Activated CD4-positive, alpha-beta T cell treated with anti-CD3 and anti-CD28 coated beads, Interleukin-2, amount 50 U/mL, for 1 hour (primary cell): ENCODE measurements around the gene RABEP1.
"Not testable (repeated sequence)": the region's sequence is repeated elsewhere in the genome, so short reads cannot be mapped to it uniquely, and the experiment has no call there.

Experiments
- DNase-seq: peaks from one replicate; pipeline ENCODE4 v3.0.0-alpha.2; 2020

Gene RABEP1

DNA sequence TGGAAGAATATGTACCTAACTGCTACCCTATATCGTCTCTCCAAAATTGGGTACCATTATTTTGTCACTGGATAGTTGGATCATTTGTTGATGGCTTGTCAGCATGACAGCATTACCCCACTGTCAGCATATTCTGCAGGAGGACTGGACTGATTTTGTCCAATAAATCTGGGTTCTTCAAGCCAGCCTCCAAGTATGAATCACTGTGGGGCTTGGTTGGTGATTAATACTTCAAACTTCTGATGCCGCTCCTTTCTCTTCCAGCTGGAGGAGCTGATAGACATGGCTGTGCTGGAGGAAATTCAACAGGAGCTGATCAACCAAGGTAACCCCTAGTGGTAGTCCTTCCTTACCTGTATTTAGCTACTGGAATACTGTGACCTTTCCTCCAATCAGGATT is 140.4 kb downstream of the RABEP1 start:
- DNase-seq, result no peak

DNA sequence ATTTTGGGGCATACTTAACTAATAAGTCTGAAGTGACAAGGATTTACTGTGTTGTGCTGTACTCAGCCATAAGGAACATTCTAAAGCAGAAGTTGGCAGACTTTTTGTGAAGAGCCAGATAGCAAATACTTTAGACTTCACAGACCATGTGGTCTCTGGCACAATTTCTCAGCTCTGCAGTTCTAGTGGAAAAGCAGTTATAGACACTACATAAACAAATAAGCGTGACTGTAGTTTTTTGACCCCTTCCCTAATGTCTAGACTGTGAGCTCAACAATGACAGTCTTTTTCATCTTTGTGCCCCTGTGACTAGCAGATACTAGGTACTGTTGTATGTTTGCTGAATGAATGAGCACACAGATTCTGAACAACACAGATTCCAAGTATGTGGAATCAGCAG is 142.8 kb downstream of the RABEP1 start:
- DNase-seq, result no peak

DNA sequence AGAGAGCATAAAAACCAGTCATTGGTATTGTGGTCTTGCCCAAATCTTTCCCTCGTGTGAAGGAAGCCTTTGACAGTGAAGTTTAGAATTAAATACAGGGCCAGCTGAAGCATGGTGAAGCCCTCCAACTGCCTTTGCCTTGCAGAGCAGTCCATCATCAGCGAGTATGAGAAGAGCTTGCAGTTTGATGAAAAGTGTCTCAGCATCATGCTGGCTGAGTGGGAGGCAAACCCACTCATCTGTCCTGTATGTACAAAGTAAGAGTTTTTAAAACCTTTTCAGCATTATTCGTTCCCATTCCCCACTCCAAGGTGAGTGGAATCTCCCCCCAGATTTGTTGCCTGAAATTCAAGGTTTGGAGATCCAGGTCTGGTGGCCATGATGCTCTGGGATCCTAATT is 143.7 kb downstream of the RABEP1 start:
- DNase-seq, result no peak

DNA sequence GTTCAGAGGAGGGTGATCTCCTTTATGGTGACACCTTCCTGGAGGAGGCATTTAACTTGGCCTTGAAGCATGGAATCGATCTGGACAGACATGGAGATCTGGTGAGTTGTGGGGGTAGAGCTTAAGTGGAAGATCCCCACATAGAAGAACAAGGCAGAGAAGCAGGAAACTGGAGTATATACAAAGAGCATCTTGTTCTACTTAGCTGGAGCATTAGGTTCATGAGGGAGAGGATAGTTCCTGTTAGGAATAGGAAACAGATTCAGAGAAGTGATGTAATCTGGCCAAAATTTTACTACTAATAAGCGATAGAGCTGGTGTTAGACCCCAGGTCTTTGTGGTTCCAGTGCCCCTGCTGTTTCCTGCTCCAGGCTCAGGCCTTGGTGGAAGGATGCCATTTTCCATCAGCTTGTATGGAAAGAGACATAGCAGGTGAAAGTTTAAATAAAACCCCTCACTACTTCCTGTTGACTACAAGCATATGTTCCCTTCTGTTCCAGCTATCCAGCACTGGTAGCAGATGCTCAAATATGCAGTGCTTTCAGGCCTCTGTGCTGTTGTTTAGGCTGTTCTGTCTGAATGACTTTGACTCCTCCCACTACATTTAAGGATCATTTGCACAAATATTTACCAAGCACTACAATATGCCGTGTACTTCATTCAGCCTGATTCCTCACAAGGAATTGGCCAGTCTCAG is 147.3 kb downstream of the RABEP1 start:
- DNase-seq, result no peak

DNA sequence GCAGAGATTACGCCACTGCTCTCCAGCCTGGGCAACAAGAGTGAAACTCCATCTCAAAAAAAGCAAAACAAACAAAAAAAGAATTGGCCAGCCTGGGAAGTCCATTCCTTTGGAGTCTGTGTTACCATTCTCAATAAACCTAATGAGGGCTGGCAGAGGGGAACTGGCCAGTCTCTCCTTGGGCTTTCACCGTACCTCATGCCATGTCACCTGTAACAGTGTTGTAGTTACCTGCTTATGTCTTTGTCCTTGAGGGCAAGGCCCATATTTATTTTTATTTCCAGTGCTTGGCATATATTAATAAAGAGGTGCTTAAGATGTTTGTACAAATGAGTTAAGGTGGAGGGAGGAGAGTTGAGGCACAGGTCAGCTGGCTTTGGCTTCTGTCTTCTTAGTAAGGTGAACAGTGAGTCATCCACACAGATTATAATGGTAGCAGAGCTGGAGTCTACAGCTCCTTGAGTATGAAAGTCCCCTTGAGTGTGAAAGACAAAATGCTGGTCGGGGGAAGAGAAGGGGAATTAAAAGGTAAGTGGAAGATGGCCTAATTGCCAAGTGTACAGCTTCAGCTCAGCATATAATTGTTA is 148.4 kb downstream of the RABEP1 start:
- no peak for DNase-seq

DNA sequence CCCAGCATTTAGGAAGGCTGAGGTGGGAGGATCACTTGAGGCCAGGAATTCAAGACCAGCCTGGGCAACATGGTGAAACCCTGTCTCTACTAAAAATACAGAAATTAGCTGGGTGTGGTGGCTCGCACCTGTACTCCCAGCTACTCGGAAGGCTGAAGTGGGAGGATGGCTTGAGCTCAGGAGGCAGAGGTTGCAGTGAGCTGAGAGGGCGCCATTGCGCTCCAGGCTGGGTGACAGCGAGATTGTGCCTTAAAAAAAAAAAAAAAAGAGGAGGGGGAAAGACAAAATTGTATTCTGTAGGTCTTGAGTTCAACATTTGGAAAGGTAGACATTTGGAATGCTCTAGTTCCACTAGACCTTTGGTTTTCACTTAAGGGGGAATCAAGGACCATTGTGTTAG is 149.2 kb downstream of the RABEP1 start:
- not testable (repeated sequence) for DNase-seq

DNA sequence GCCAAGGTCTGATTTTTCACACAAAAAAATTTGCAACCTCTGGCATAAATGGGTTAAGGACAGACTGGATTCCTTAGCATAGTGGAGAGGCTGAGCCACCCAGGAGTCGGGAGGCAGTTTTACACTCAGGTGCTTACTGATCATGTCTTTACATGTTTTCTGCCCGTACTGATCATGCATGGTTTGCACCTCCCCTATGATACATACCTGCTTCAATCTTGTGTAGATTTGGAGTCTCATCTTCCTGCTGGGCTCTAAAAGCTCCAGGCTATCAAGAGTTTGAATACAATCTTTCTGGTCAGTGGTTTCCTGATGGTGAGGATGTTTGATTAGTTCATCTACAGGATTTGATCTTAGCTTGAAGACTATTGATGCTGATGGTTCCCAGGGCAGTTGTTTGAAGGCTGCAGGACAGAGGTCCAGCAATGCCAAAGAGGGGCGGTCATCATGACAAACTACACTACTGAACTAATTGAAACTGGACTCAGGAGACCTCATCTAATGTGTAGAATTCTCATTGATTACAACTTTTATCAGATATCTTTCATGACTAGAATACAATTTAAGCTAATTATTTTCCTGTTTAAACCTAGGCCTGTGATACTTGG is 150.0 kb downstream of the RABEP1 start:
- no peak for DNase-seq

DNA sequence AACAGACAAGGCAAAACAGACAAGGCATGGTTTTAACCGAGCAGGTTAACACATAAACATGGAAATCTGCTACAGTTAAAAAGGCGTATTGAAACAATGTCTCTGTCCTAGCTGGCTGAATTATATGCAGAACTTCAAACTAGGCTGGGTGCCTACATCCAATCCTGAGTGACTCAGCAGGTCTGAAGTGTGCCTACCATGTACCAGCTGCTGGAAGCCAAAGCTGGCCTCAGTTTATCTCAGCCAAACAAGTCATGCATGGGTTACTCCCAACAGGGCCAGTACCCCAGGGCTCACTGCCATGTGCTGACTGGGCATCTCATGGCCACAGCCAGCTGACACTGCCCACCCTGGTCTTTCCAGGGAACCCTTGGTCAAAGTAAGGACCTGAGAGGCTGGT is 152.9 kb downstream of the RABEP1 start:
- DNase-seq, result no peak
